ENCODE results near the gene STPG2.

DNA sequence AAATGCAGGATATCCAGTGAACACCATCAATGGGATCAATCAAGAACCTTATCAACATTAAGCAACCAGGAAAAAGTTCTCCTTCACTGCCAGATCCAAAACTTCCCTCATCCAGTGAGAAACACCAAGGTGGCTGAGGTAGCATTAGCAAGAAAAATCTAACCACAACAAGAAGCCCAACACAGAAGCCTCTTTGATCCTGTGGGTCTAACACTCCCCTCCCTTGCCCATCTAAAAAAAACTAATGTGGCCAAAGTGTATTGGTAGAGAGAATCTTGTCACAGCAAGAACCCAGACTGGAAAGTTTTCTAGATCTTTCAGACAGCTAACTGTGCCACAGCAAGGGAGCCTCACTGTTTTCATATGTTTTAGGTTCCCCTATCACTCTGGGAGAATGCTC, 558.0 kb downstream of the STPG2 start:
- TF ChIP-seq CTCF (IDR thresholded peaks at IDR 0.05) = no peak
- no peak for TF ChIP-seq EZH2 (IDR thresholded peaks at IDR 0.05; ENCODE audit: borderline replicate concordance, insufficient read depth, low read depth, low read length, poor library complexity, severe bottlenecking)

Measured in B cell (primary cell).